Measurements from ENCODE around the gene NFE2L2. TPM values are rescaled to one million over a fixed set of nuclear protein-coding genes. Genes with fewer than 3 reads are reported as not detected.

The NFE2L2 gene
- total RNA-seq, 6 experiments from 2014 or later = 27.9 to 83.6 (median 35.6) TPM

- H3K36me3 ChIP-seq = peaks cover 0 to 6% (median 0%) of the 10 kb centered on the region in 4 donors
- H3K4me3 ChIP-seq = no peak overlapping the region
- H3K27ac ChIP-seq = peak overlapping the region in 1 of 3 donors; percentile 100
- intact Hi-C loops (cut with DNase I) = no loop called here
- H3K27me3 ChIP-seq = no peaks in the 10 kb centered on the region
- H3K9me3 ChIP-seq = no peaks in the 10 kb centered on the region
- TF ChIP-seq CTCF (IDR thresholded peaks at IDR 0.05) (no peak), POLR2A (IDR thresholded peaks at IDR 0.05) (no peak)
- DNase-seq = no peak
- peaks cover 0 to 83% (median 40%) of the 10 kb centered on the region in 4 donors for H3K4me1 ChIP-seq
- ATAC-seq = peak in 2 of 4 donors; percentile 4 to 22
- WGBS (ENCODE audit: insufficient coverage, low coverage, low lambda C conversion rate, missing lambda C conversion rate) = 19% methylated on average over 2 of the region's 3 CpGs
Observed at GRCh38 chr2:177256695-177257094, 7.8 kb downstream of the NFE2L2 start.

- peak overlapping the region in 1 of 3 donors; percentile 100 for H3K27ac ChIP-seq
- intact Hi-C loops (cut with DNase I) = no loop called here
- H3K27me3 ChIP-seq = no peaks in the 10 kb centered on the region
- ATAC-seq = no peak
- H3K36me3 ChIP-seq = peaks cover 0 to 10% (median 0%) of the 10 kb centered on the region in 4 donors
- no peak for DNase-seq
- TF ChIP-seq CTCF (IDR thresholded peaks at IDR 0.05) (no peak), POLR2A (IDR thresholded peaks at IDR 0.05) (no peak)
- 71% methylated on average over 2 of the region's 2 CpGs for WGBS (ENCODE audit: insufficient coverage, low coverage, low lambda C conversion rate, missing lambda C conversion rate)
- H3K4me3 ChIP-seq = no peak overlapping the region
- H3K4me1 ChIP-seq = peaks cover 0 to 90% (median 42%) of the 10 kb centered on the region in 4 donors
- H3K9me3 ChIP-seq = no peaks in the 10 kb centered on the region
Observed at GRCh38 chr2:177256026-177256425, 8.5 kb downstream of the NFE2L2 start.

- WGBS (ENCODE audit: insufficient coverage, low coverage, low lambda C conversion rate, missing lambda C conversion rate) = 100% methylated on average over 1 of the region's 2 CpGs
- Histone ChIP-seq H3K27me3 (no peaks in the 10 kb centered on the region), H3K4me1 (peaks cover 0 to 96% (median 42%) of the 10 kb centered on the region in 4 donors), H3K9me3 (no peaks in the 10 kb centered on the region), H3K36me3 (peaks cover 0 to 10% (median 0%) of the 10 kb centered on the region in 4 donors), H3K27ac (peak overlapping the region in 2 of 3 donors; percentile 17 to 100), H3K4me3 (no peak overlapping the region)
- intact Hi-C loops (cut with DNase I) = no loop called here
- ATAC-seq (no peak), DNase-seq (no peak)
- TF ChIP-seq POLR2A (IDR thresholded peaks at IDR 0.05) (no peak), CTCF (IDR thresholded peaks at IDR 0.05) (no peak)
Observed at GRCh38 chr2:177255227-177255601, 9.3 kb downstream of the NFE2L2 start.

GRCh38 chr2:177254433-177255226 is 9.9 kb downstream of the NFE2L2 start:
- H3K27ac ChIP-seq = peak overlapping the region in 2 of 3 donors; percentile 17 to 100
- WGBS (ENCODE audit: insufficient coverage, low coverage, low lambda C conversion rate, missing lambda C conversion rate) = 49% methylated on average over 8 of the region's 11 CpGs
- intact Hi-C loops (cut with DNase I) = no loop called here
- peaks cover 0 to 94% (median 39%) of the 10 kb centered on the region in 4 donors for H3K4me1 ChIP-seq
- no peaks in the 10 kb centered on the region for H3K27me3 ChIP-seq
- no peak overlapping the region for H3K4me3 ChIP-seq
- H3K9me3 ChIP-seq = no peaks in the 10 kb centered on the region
- DNase-seq = peak in 1 of 3 donors; percentile 68
- H3K36me3 ChIP-seq = peaks cover 0 to 10% (median 0%) of the 10 kb centered on the region in 4 donors
- TF ChIP-seq POLR2A (IDR thresholded peaks at IDR 0.05) (no peak), CTCF (IDR thresholded peaks at IDR 0.05) (peak in 2 of 4 donors; percentile 20 to 35)
- ATAC-seq = peak in 1 of 4 donors; percentile 5
